ENCODE results near the gene RIPOR3.

The RIPOR3 gene

GRCh38 chr20:50591233-50591852, 100.0 kb downstream of the RIPOR3 start:
- no peak overlapping the region for H3K9ac ChIP-seq (ENCODE audit: low read length)
- H4K20me1 ChIP-seq (ENCODE audit: insufficient read depth, low read length) = no peaks in the 10 kb centered on the region
- H3K27me3 ChIP-seq (ENCODE audit: insufficient read depth, low read length) = peaks cover 5% of the 10 kb centered on the region
- TF ChIP-seq, protein P1, sequence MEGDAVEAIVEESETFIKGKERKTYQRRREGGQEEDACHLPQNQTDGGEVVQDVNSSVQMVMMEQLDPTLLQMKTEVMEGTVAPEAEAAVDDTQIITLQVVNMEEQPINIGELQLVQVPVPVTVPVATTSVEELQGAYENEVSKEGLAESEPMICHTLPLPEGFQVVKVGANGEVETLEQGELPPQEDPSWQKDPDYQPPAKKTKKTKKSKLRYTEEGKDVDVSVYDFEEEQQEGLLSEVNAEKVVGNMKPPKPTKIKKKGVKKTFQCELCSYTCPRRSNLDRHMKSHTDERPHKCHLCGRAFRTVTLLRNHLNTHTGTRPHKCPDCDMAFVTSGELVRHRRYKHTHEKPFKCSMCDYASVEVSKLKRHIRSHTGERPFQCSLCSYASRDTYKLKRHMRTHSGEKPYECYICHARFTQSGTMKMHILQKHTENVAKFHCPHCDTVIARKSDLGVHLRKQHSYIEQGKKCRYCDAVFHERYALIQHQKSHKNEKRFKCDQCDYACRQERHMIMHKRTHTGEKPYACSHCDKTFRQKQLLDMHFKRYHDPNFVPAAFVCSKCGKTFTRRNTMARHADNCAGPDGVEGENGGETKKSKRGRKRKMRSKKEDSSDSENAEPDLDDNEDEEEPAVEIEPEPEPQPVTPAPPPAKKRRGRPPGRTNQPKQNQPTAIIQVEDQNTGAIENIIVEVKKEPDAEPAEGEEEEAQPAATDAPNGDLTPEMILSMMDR (IDR thresholded peaks at IDR 0.05; ENCODE audit: low read length) = no peak
- no peak for TF ChIP-seq EZH2 (IDR thresholded peaks at IDR 0.05; ENCODE audit: borderline replicate concordance, low read length)
- no peaks in the 10 kb centered on the region for H3K9me3 ChIP-seq (ENCODE audit: low read length)
- H3K36me3 ChIP-seq (ENCODE audit: insufficient read depth, low read length) = 0 out of 2 replicates have a peak, but pooled peaks cover 5% of the 10 kb centered on the region
- H3K4me2 ChIP-seq (ENCODE audit: low read length) = no peak overlapping the region
- H3K9me2 ChIP-seq (ENCODE audit: low read depth, low read length) = no peaks in the 10 kb centered on the region
- no peak overlapping the region for H3K27ac ChIP-seq (ENCODE audit: low read depth, low read length, poor library complexity, severe bottlenecking)
- H2AFZ ChIP-seq (ENCODE audit: low read length) = no peak overlapping the region
- H3K4me1 ChIP-seq (ENCODE audit: insufficient read depth, low read length, severe bottlenecking) = no peaks in the 10 kb centered on the region
- no peaks in the 10 kb centered on the region for H3K79me2 ChIP-seq (ENCODE audit: insufficient read depth, low read length)
- H3K4me3 ChIP-seq (ENCODE audit: low read depth, low read length, poor library complexity, severe bottlenecking) = no peak overlapping the region
- no peaks in the 10 kb centered on the region for H3F3A ChIP-seq (ENCODE audit: insufficient read depth, low read length)

GRCh38 chr20:50590348-50590664, 101.0 kb downstream of the RIPOR3 start:
- Histone ChIP-seq H2AFZ (ENCODE audit: low read length) (no peak overlapping the region), H3K9me2 (ENCODE audit: low read depth, low read length) (no peaks in the 10 kb centered on the region), H3K79me2 (ENCODE audit: insufficient read depth, low read length) (no peaks in the 10 kb centered on the region), H3K4me1 (ENCODE audit: insufficient read depth, low read length, severe bottlenecking) (no peaks in the 10 kb centered on the region), H3K4me3 (ENCODE audit: low read depth, low read length, poor library complexity, severe bottlenecking) (no peak overlapping the region), H3K4me2 (ENCODE audit: low read length) (no peak overlapping the region), H4K20me1 (ENCODE audit: insufficient read depth, low read length) (no peaks in the 10 kb centered on the region), H3K9me3 (ENCODE audit: low read length) (no peaks in the 10 kb centered on the region), H3K36me3 (ENCODE audit: insufficient read depth, low read length) (peaks cover 12% of the 10 kb centered on the region; the same call in 1 of the 2 replicates), H3K9ac (ENCODE audit: low read length) (no peak overlapping the region), H3F3A (ENCODE audit: insufficient read depth, low read length) (no peaks in the 10 kb centered on the region), H3K27ac (ENCODE audit: low read depth, low read length, poor library complexity, severe bottlenecking) (no peak overlapping the region), H3K27me3 (ENCODE audit: insufficient read depth, low read length) (peaks cover 2% of the 10 kb centered on the region)
- TF ChIP-seq, protein P1 (IDR thresholded peaks at IDR 0.05; ENCODE audit: low read length) = no peak
- no peak for TF ChIP-seq EZH2 (IDR thresholded peaks at IDR 0.05; ENCODE audit: borderline replicate concordance, low read length)

GRCh38 chr20:50589548-50590347, 101.6 kb downstream of the RIPOR3 start:
- H3K36me3 ChIP-seq (ENCODE audit: insufficient read depth, low read length) = peaks cover 12% of the 10 kb centered on the region; the same call in 1 of the 2 replicates
- no peaks in the 10 kb centered on the region for H3F3A ChIP-seq (ENCODE audit: insufficient read depth, low read length)
- H3K27me3 ChIP-seq (ENCODE audit: insufficient read depth, low read length) = no peaks in the 10 kb centered on the region
- H4K20me1 ChIP-seq (ENCODE audit: insufficient read depth, low read length) = no peaks in the 10 kb centered on the region
- no peak overlapping the region for H3K4me3 ChIP-seq (ENCODE audit: low read depth, low read length, poor library complexity, severe bottlenecking)
- H3K27ac ChIP-seq (ENCODE audit: low read depth, low read length, poor library complexity, severe bottlenecking) = no peak overlapping the region
- H3K9me2 ChIP-seq (ENCODE audit: low read depth, low read length) = no peaks in the 10 kb centered on the region
- H3K79me2 ChIP-seq (ENCODE audit: insufficient read depth, low read length) = no peaks in the 10 kb centered on the region
- no peak overlapping the region for H2AFZ ChIP-seq (ENCODE audit: low read length)
- H3K4me2 ChIP-seq (ENCODE audit: low read length) = no peak overlapping the region
- TF ChIP-seq, protein P1 (IDR thresholded peaks at IDR 0.05; ENCODE audit: low read length) = no peak
- TF ChIP-seq EZH2 (IDR thresholded peaks at IDR 0.05; ENCODE audit: borderline replicate concordance, low read length) = no peak
- no peaks in the 10 kb centered on the region for H3K9me3 ChIP-seq (ENCODE audit: low read length)
- no peak overlapping the region for H3K9ac ChIP-seq (ENCODE audit: low read length)
- no peaks in the 10 kb centered on the region for H3K4me1 ChIP-seq (ENCODE audit: insufficient read depth, low read length, severe bottlenecking)
